ENCODE data around the gene CTAGE9. TPM values are rescaled to one million over a fixed set of nuclear protein-coding genes. Genes with fewer than 3 reads are reported as not detected.

Gene CTAGE9
- total RNA-seq, 1 experiment from 2014 or later, result not detected

- no peak for DNase-seq (ENCODE audit: low read depth)
Measured at GRCh38 chr6:131680868-131681267, 29.9 kb downstream of the CTAGE9 start.

GRCh38 chr6:131678442-131678841 lies 32.4 kb downstream of the CTAGE9 start:
- DNase-seq (ENCODE audit: low read depth), result no peak

GRCh38 chr6:131673184-131673583 lies 37.6 kb downstream of the CTAGE9 start:
- no peak for DNase-seq (ENCODE audit: low read depth)

- DNase-seq (ENCODE audit: low read depth), result no peak
Measured at GRCh38 chr6:131669891-131670290, 40.9 kb downstream of the CTAGE9 start.

- no peak for DNase-seq (ENCODE audit: low read depth)
Measured at GRCh38 chr6:131663578-131664165, 47.1 kb downstream of the CTAGE9 start.

- peak; percentile 88 for DNase-seq (ENCODE audit: low read depth)
Measured at GRCh38 chr6:131660195-131660594, 50.6 kb downstream of the CTAGE9 start.

Other genes with a start within 250 kb of the CTAGE9 start
- gene ARG1, start 137.8 kb downstream of the CTAGE9 start, total RNA-seq (2014; rRNA removed; shearing (Covaris generic)), result not detected in 2 replicates
- gene MED23, start 82.8 kb downstream of the CTAGE9 start, total RNA-seq (2014; rRNA removed; shearing (Covaris generic)), result 13.3 and 16.8 TPM in 2 replicates
- gene ENPP3, start 73.7 kb downstream of the CTAGE9 start, total RNA-seq (2014; rRNA removed; shearing (Covaris generic)), result 0.05 and 0.23 TPM in 2 replicates
- gene OR2A4, start 9.6 kb downstream of the CTAGE9 start, total RNA-seq (2014; rRNA removed; shearing (Covaris generic)), result 0.07 TPM in 1 of 2 replicates, not detected in the other
- gene ENPP1, start 97.0 kb upstream of the CTAGE9 start, total RNA-seq (2014; rRNA removed; shearing (Covaris generic)), result 17.9 and 24.7 TPM in 2 replicates
- gene CCN2, start 240.4 kb upstream of the CTAGE9 start, total RNA-seq (2014; rRNA removed; shearing (Covaris generic)), result 25.7 and 41.6 TPM in 2 replicates

All from HT1080 (cell line).